Thoracic aorta (tissue), 2 donors: ENCODE data around the gene CHRNB2. TPM values are rescaled to one million over a fixed set of nuclear protein-coding genes. Genes with fewer than 3 reads are reported as not detected.

Source experiments
- ATAC-seq: fragments of 150-250 bp; one replicate; pipeline ENCODE4 v1.8.0; 2017; ENCODE audit warnings: low read depth; ENCODE audit not compliant: insufficient number of reproducible peaks, low FRiP score
- DNase-seq: peaks from one replicate; pipeline ENCODE4 v3.0.0-alpha.2; 2020; ENCODE audit warnings: low spot score
- H3K27ac ChIP-seq, 2 donors: fragments of 200-600 bp; sonication (generic); 1 replicate in 1 of 2; 2 replicates in 1 of 2; pipeline ENCODE4 v1.5.1; 2016; ENCODE audit warnings: mild to moderate bottlenecking in 2 of 2, moderate library complexity in 2 of 2
- H3K27me3 ChIP-seq: fragments of 200-600 bp; sonication (generic); replicated peaks from 2 replicates; pipeline ENCODE4 v1.6.0; 2016; ENCODE audit warnings: mild to moderate bottlenecking; ENCODE audit not compliant: insufficient read depth
- H3K36me3 ChIP-seq: fragments of 200-600 bp; sonication (generic); one replicate; pipeline ENCODE4 v1.5.1; 2016
- H3K4me1 ChIP-seq, 2 donors: fragments of 200-600 bp; sonication (generic); 1 replicate in 1 of 2; 2 replicates in 1 of 2; pipeline versions ENCODE4 v1.5.1 to v1.6.0; 2016; ENCODE audit warnings: low read depth in 2 of 2, mild to moderate bottlenecking in 1 of 2; ENCODE audit not compliant: control insufficient read depth in 1 of 2
- H3K4me3 ChIP-seq: fragments of 200-600 bp; sonication (generic); 2 replicates; pipeline ENCODE4 v1.5.1; 2016; ENCODE audit warnings: mild to moderate bottlenecking
- H3K9me3 ChIP-seq: fragments of 200-600 bp; sonication (generic); 2 replicates; pipeline ENCODE4 v1.5.1; 2016
- CTCF ChIP-seq: fragments of 200-600 bp; sonication (generic); IDR thresholded peaks from one replicate; pipeline ENCODE4 v1.5.1; 2019; ENCODE audit warnings: antibody characterized with exemption
- total RNA-seq, 2 donors: library from RNA; depleted of rRNA; stranded (reverse); fragments of >200 nt; gene quantifications; one replicate each; pipeline versions ENCODE4 v1.1.0 to v1.2.3, GENCODE V29; 2016

CHRNB2 gene
- total RNA-seq, 2 donors from 2014 or later: not detected

DNA sequence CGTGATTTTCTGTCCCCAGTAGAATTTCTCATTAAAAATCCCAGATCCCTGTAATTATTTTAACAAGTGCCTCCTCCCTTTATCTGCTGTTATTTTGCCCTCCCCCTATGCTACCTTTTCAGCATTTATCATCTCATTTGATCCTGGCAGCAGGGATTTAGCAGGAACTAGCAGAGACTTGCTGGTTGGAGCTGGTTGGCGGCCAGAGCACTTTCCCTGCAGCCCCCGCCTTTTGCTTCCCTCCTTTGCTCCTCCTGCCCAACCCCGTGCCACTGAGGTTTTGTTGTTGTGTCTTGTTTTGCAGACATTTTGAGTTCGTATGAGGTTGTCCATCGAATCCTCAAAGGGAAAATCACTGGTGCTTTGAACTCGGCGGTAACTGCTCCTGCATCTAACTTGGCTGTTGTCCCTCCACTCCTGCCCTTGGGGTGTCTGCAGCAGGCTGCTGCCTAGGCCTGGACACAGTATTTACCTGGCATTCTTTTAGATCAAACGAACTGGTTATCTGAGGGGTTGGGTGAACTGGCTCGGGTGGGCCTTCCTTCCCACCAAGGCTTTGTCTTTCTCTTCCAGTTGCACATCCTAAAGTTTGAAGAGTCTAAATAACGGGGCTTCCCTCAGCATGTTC, 20.4 kb upstream of the CHRNB2 start:
- peaks cover 0 to 9% of the 10 kb centered on the region in 2 donors for H3K4me1 ChIP-seq

GRCh38 chr1:154548028-154548427, 19.6 kb upstream of the CHRNB2 start:
- no peaks in the 10 kb centered on the region for H3K27me3 ChIP-seq
- ATAC-seq (no peak), DNase-seq (no peak)
- no peak overlapping the region for H3K27ac ChIP-seq
- peaks cover 0 to 9% of the 10 kb centered on the region in 2 donors for H3K4me1 ChIP-seq
- no peak overlapping the region for H3K4me3 ChIP-seq
- H3K9me3 ChIP-seq: no peaks in the 10 kb centered on the region
- no peak for TF ChIP-seq CTCF
- H3K36me3 ChIP-seq: peaks cover 43% of the 10 kb centered on the region

More for the DNA sequence above, 20.4 kb upstream of the CHRNB2 start:
- Histone ChIP-seq H3K4me3 (no peak overlapping the region), H3K36me3 (peaks cover 35% of the 10 kb centered on the region), H3K27me3 (no peaks in the 10 kb centered on the region), H3K27ac (no peak overlapping the region), H3K9me3 (no peaks in the 10 kb centered on the region)
- no peak for TF ChIP-seq CTCF
- ATAC-seq (no peak), DNase-seq (no peak)

DNA sequence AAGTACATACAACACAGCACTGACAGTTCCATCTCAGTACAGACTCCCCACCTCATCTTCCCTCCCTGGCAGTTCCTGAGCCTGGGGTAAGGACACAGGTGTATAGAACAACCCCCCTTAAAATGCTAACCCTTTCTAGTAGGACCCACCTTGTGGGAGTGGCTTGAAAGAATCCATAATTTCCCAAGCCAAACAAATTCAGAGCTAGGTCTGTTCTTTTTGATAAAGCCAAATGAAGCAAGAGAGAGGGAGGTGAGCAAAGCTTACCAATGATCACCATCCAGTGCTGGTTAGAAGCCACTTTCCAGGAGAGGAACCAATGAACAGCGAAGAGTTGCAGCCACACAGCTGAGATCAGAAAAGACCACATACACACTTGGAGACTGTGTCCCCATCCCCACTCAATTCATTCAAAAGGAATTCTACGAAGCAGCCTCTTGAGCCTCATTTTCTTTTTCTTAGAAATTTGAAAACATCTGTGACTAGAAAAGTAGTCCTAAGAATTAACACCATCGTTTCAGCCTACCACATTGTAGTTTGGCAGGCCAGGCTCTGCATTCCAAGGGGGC, 18.3 kb upstream of the CHRNB2 start:
- Histone ChIP-seq H3K4me1 (peaks cover 0 to 9% of the 10 kb centered on the region in 2 donors), H3K27me3 (no peaks in the 10 kb centered on the region), H3K27ac (no peak overlapping the region), H3K4me3 (no peak overlapping the region), H3K36me3 (peaks cover 54% of the 10 kb centered on the region), H3K9me3 (no peaks in the 10 kb centered on the region)
- ATAC-seq (no peak), DNase-seq (no peak)
- TF ChIP-seq CTCF: no peak

GRCh38 chr1:154550070-154550469, 17.5 kb upstream of the CHRNB2 start:
- no peak for ATAC-seq
- Histone ChIP-seq H3K9me3 (no peaks in the 10 kb centered on the region), H3K4me1 (peaks cover 0 to 9% of the 10 kb centered on the region in 2 donors), H3K27ac (no peak overlapping the region), H3K36me3 (peaks cover 62% of the 10 kb centered on the region), H3K4me3 (no peak overlapping the region), H3K27me3 (no peaks in the 10 kb centered on the region)
- no peak for TF ChIP-seq CTCF
- DNase-seq: no peak

DNA sequence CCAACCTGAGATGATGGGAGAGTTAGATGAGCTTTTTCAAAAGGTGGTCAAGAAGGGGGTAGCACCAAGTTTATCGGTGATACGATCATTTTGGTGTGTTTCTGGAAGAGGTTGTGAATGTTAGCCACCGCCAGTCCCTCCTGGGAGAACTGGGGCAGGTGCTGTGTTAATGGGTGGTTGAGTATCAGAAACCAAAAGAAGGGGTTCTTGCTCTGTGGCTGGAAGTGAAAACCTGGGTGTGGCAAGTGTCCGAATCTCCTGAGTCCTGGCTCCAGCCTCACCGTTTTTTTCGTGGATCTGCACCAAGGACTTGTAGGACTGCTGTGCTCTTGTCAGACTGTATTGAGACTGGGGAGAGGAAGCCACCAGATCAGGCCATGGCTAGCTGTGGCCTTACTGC, 16.9 kb upstream of the CHRNB2 start:
- no peak overlapping the region for H3K27ac ChIP-seq
- H3K27me3 ChIP-seq: no peaks in the 10 kb centered on the region
- H3K4me1 ChIP-seq: peaks cover 0 to 12% of the 10 kb centered on the region in 2 donors
- TF ChIP-seq CTCF: no peak
- H3K9me3 ChIP-seq: no peaks in the 10 kb centered on the region
- no peak for ATAC-seq
- peaks cover 67% of the 10 kb centered on the region for H3K36me3 ChIP-seq
- no peak for DNase-seq
- no peak overlapping the region for H3K4me3 ChIP-seq
